A673 (cell line): Measurements from ENCODE around the gene CCSER1. TPM values are rescaled to one million over a fixed set of nuclear protein-coding genes. Genes with fewer than 3 reads are reported as not detected.

Experiments used
- BruUV-seq: library from RNA; stranded (reverse); fragments of 400-500 nt; replicated peaks from 2 replicates; lab custom pipeline; 2021; lab: Mats Ljungman, UMichigan
- CTCF ChIA-PET: fragments of 300-600 bp; sonication (Branson Sonifier 250); formaldehyde crosslinking; loops from one replicate; lab custom pipeline; 2022; ENCODE audit warnings: antibody characterized with exemption; lab: Charles Lee
- POLR2A ChIA-PET: fragments of 300-600 bp; sonication (Branson Sonifier 250); formaldehyde crosslinking; loops from one replicate; lab custom pipeline; 2022; ENCODE audit warnings: antibody characterized with exemption; ENCODE audit not compliant: low non-redundant PET; lab: Charles Lee
- DNase-seq: peaks from one replicate; pipeline ENCODE4 v3.0.0-alpha.2; 2015; ENCODE audit warnings: low spot score
- H3K27ac ChIP-seq: fragments of 200-600 bp; sonication (generic); 2 replicates; pipeline ENCODE4 v1.5.1; 2016; ENCODE audit warnings: mixed run types, low read depth, mild to moderate bottlenecking, mixed read lengths, antibody characterized with exemption, low read length; ENCODE audit not compliant: poor library complexity, severe bottlenecking
- H3K27me3 ChIP-seq: fragments of 200-600 bp; sonication (generic); replicated peaks from 2 replicates; pipeline ENCODE4 v1.6.1; 2017; ENCODE audit warnings: mixed run types, low read depth, mild to moderate bottlenecking, mixed read lengths, antibody characterized with exemption, low read length; ENCODE audit not compliant: insufficient read depth, poor library complexity
- H3K36me3 ChIP-seq: fragments of 200-600 bp; sonication (generic); 2 replicates; pipeline ENCODE4 v1.6.1; 2016; ENCODE audit warnings: mixed run types, mild to moderate bottlenecking, mixed read lengths, antibody characterized with exemption, low read length; ENCODE audit not compliant: insufficient read depth, poor library complexity, severe bottlenecking
- H3K4me1 ChIP-seq: fragments of 200-600 bp; sonication (generic); 2 replicates; pipeline ENCODE4 v1.6.1; 2017; ENCODE audit warnings: mixed run types, mild to moderate bottlenecking, mixed read lengths, antibody characterized with exemption, low read length; ENCODE audit not compliant: insufficient read depth, poor library complexity, severe bottlenecking
- H3K4me3 ChIP-seq: fragments of 200-600 bp; sonication (generic); 2 replicates; pipeline ENCODE4 v1.5.1; 2016; ENCODE audit warnings: low read depth, mixed run types, mild to moderate bottlenecking, mixed read lengths, low read length; ENCODE audit not compliant: poor library complexity, severe bottlenecking
- H3K9me3 ChIP-seq: fragments of 200-600 bp; sonication (generic); 2 replicates; pipeline ENCODE4 v1.6.1; 2016; ENCODE audit warnings: mixed run types, low read depth, mild to moderate bottlenecking, mixed read lengths, antibody characterized with exemption, low read length; ENCODE audit not compliant: poor library complexity, severe bottlenecking
- CTCF ChIP-seq: fragments of 300-800, 200-600 bp; sonication (generic); conservative IDR thresholded peaks from 2 replicates; pipeline ENCODE4 v1.5.1; 2017; ENCODE audit warnings: low read depth, mild to moderate bottlenecking, antibody characterized with exemption, low read length, moderate library complexity, mixed read lengths
- EZH2 ChIP-seq: fragments of 200-600 bp; sonication (generic); IDR thresholded peaks from 2 replicates; pipeline ENCODE4 v1.6.1; 2017; ENCODE audit warnings: borderline replicate concordance, low read depth, mild to moderate bottlenecking, mixed read lengths, antibody characterized with exemption, low read length; ENCODE audit not compliant: poor library complexity, severe bottlenecking
- intact Hi-C: fragments of 100-400 bp; cut with micrococcal nuclease; formaldehyde crosslinking; loops from one replicate; pipeline ENCODE4 v1.10.0; 2022; ENCODE audit not compliant: unreplicated experiment
- total RNA-seq: library from RNA; stranded (reverse); gene quantifications from 2 replicates; pipeline ENCODE4 v1.2.3, GENCODE V29; 2021

The CCSER1 gene
- total RNA-seq, 1 experiment from 2014 or later, result not detected

- H3K36me3 ChIP-seq, result no peaks in the 10 kb centered on the region
- no peaks in the 10 kb centered on the region for H3K9me3 ChIP-seq
- ChIA-PET CTCF (no interaction called here), POLR2A (no interaction called here)
- TF ChIP-seq EZH2 (no peak), CTCF (no peak)
- no peaks in the 10 kb centered on the region for H3K27me3 ChIP-seq
- no peak overlapping the region for H3K27ac ChIP-seq
- intact Hi-C loops, result no loop called here
- DNase-seq, result no peak
- no peaks in the 10 kb centered on the region for H3K4me1 ChIP-seq
- H3K4me3 ChIP-seq, result no peak overlapping the region
- BruUV-seq, result no TSS peak
Observed at GRCh38 chr4:90799895-90800294, 672.7 kb downstream of the CCSER1 start.

DNA sequence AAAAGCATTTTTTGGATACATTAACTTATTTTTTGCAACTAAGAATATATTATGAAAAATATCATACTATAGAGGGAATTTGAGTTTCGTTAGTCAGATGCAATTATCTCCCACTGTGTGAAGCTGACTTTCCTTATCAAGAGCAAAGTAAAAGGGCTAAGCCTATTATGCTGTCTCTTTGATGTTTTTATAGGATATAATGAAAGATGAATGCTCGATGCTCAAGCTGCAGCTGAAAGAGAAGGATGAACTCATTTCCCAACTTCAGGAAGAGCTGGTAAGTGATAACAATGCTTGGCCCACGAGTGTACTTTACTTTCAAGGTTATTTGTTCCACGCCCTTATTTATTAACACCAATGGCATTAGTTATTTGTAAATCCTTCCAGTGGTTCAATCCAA, 688.4 kb downstream of the CCSER1 start:
- no peak overlapping the region for H3K4me3 ChIP-seq
- intact Hi-C loops, result no loop called here
- no peaks in the 10 kb centered on the region for H3K9me3 ChIP-seq
- no peaks in the 10 kb centered on the region for H3K27me3 ChIP-seq
- ChIA-PET POLR2A (no interaction called here), CTCF (no interaction called here)
- H3K36me3 ChIP-seq, result no peaks in the 10 kb centered on the region
- TF ChIP-seq EZH2 (no peak), CTCF (no peak)
- no peak overlapping the region for H3K27ac ChIP-seq
- DNase-seq, result no peak
- no peaks in the 10 kb centered on the region for H3K4me1 ChIP-seq
- no TSS peak for BruUV-seq

DNA sequence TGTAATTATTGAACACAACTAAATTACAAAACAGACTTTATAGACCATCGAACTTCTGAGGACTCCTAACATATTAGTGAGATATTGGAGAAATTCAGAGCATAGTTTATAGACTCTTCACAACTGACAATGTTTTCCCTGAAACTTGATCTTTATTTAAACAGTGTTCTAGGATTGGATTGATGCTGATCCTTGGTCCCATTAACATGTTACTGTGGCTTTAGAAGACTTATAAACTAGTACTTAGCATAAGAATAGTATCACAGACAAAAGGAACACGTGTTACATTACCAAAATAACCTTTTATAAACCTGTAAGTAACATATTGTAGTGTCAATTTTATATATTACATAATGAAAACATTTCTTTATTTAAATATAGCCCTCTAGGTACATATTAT, 689.6 kb downstream of the CCSER1 start:
- POLR2A ChIA-PET, result no interaction called here

More for the DNA sequence above, 689.6 kb downstream of the CCSER1 start:
- intact Hi-C loops, result no loop called here
- Histone ChIP-seq H3K36me3 (no peaks in the 10 kb centered on the region), H3K4me3 (no peak overlapping the region), H3K27ac (no peak overlapping the region), H3K4me1 (no peaks in the 10 kb centered on the region), H3K9me3 (no peaks in the 10 kb centered on the region), H3K27me3 (no peaks in the 10 kb centered on the region)
- CTCF ChIA-PET, result no interaction called here
- DNase-seq, result no peak
- BruUV-seq, result no TSS peak
- TF ChIP-seq EZH2 (no peak), CTCF (no peak)
